Endothelial cell of umbilical vein (primary cell): ENCODE data around the gene MAD2L2. TPM values are rescaled to one million over a fixed set of nuclear protein-coding genes. Genes with fewer than 3 reads are reported as not detected.

Experiments
- BruUV-seq: library from RNA; stranded (reverse); fragments of 400-500 nt; replicated peaks from 2 replicates; lab custom pipeline; 2021; lab: Mats Ljungman, UMichigan
- CTCF ChIA-PET: fragments of 300-600, 350-600 bp; sonication (Branson Sonifier 250); formaldehyde crosslinking; loops from one replicate; lab custom pipeline; 2021; ENCODE audit warnings: antibody characterized with exemption, inconsistent platforms; lab: Charles Lee
- POLR2A ChIA-PET: fragments of 300-600, 350-600 bp; sonication (Branson Sonifier 250); formaldehyde crosslinking; loops from one replicate; lab custom pipeline; 2021; ENCODE audit warnings: antibody characterized with exemption, inconsistent platforms; lab: Charles Lee
- DNase-seq: peaks from one replicate; pipeline ENCODE4 v3.0.0-alpha.2; 2011; ENCODE audit warnings: low read depth, low spot score
- FAIRE-seq: peaks from 2 replicates; lab custom pipeline; 2011; peaks lifted over from hg19 to GRCh38; lab: Jason Lieb, UNC
- H2AFZ ChIP-seq: 2 replicates; pipeline ENCODE4 v1.6.0; 2012; ENCODE audit warnings: low read depth, low read length, control low read depth, inconsistent platforms
- H3K27ac ChIP-seq: 2 replicates; pipeline ENCODE4 v1.5.1; 2011; ENCODE audit warnings: low read depth, mild to moderate bottlenecking, control low read depth, low read length, moderate library complexity; ENCODE audit not compliant: insufficient read depth
- H3K27me3 ChIP-seq, 2 experiments: 2 replicates each; pipeline versions ENCODE4 v1.6.0 to v1.6.1; 2011; ENCODE audit warnings: low read length in 2 of 2, mixed read lengths in 1 of 2; ENCODE audit not compliant: control insufficient read depth in 2 of 2, insufficient read depth in 2 of 2
- H3K36me3 ChIP-seq, 2 experiments: 2 replicates in 1 of 2; 3 replicates in 1 of 2; pipeline ENCODE4 v1.5.1; 2011; ENCODE audit warnings: low read length in 2 of 2, mild to moderate bottlenecking in 1 of 2, moderate library complexity in 1 of 2; ENCODE audit not compliant: control insufficient read depth in 2 of 2, insufficient read depth in 2 of 2; ENCODE audit errors: extremely low read depth in 1 of 2
- H3K4me1 ChIP-seq: 3 replicates; pipeline ENCODE4 v1.5.1; 2011; ENCODE audit warnings: mild to moderate bottlenecking, low read length; ENCODE audit not compliant: control insufficient read depth, insufficient read depth; ENCODE audit errors: extremely low read depth
- H3K4me2 ChIP-seq: 2 replicates; pipeline ENCODE4 v1.6.1; 2011; ENCODE audit warnings: low read length, control low read depth, mixed read lengths; ENCODE audit not compliant: insufficient read depth
- H3K4me3 ChIP-seq, 3 experiments: fragments of 200-600 bp in 1 of 3; sonication (generic), shearing (Covaris generic) in 1 of 3; replicated peaks in 1 of 3; 2 replicates each; pipeline ENCODE4 v1.5.1; 2011 to 2016; ENCODE audit warnings: control low read depth in 3 of 3, low read length in 3 of 3, mild to moderate bottlenecking in 2 of 3, inconsistent platforms in 1 of 3, low read depth in 1 of 3, moderate library complexity in 1 of 3; ENCODE audit not compliant: insufficient read depth in 1 of 3
- H3K79me2 ChIP-seq: 2 replicates; pipeline ENCODE4 v1.6.0; 2012; ENCODE audit warnings: low read length, inconsistent platforms; ENCODE audit not compliant: control insufficient read depth, insufficient read depth
- H3K9ac ChIP-seq: replicated peaks from 2 replicates; pipeline ENCODE3; 2011; ENCODE audit warnings: low read length, control low read depth; ENCODE audit not compliant: insufficient read depth; ENCODE audit errors: extremely low read depth
- H3K9me1 ChIP-seq: replicated peaks from 3 replicates; pipeline ENCODE4 v1.6.0; 2011; ENCODE audit warnings: mild to moderate bottlenecking, low read length; ENCODE audit not compliant: control insufficient read depth, insufficient read depth; ENCODE audit errors: extremely low read depth
- H3K9me3 ChIP-seq: replicated peaks from 2 replicates; pipeline ENCODE4 v1.5.1; 2012; ENCODE audit warnings: low read length, inconsistent platforms; ENCODE audit not compliant: control insufficient read depth, insufficient read depth
- H4K20me1 ChIP-seq: replicated peaks from 2 replicates; pipeline ENCODE3; 2011; ENCODE audit warnings: mild to moderate bottlenecking, low read length; ENCODE audit not compliant: control insufficient read depth, insufficient read depth; ENCODE audit errors: extremely low read depth
- CTCF ChIP-seq, 2 donors: IDR thresholded peaks; 1 replicate in 1 of 2; 2 replicates in 1 of 2; pipeline ENCODE4 v1.5.1; 2011; ENCODE audit warnings: low read length in 2 of 2, mild to moderate bottlenecking in 2 of 2, moderate library complexity in 2 of 2, control low read depth in 1 of 2, inconsistent platforms in 1 of 2, low read depth in 1 of 2; ENCODE audit not compliant: insufficient read depth in 1 of 2; ENCODE audit errors: extremely low read depth in 1 of 2
- EZH2 ChIP-seq: IDR thresholded peaks from 2 replicates; pipeline ENCODE4 v1.6.1; 2012; ENCODE audit warnings: borderline replicate concordance, low read depth, mild to moderate bottlenecking, moderate library complexity, low read length, inconsistent platforms; ENCODE audit not compliant: severe bottlenecking
- FOS ChIP-seq: IDR thresholded peaks from 2 replicates; pipeline ENCODE4 v1.6.1; 2011; ENCODE audit warnings: mild to moderate bottlenecking, low read length, moderate library complexity, borderline replicate concordance; ENCODE audit not compliant: insufficient read depth
- GATA2 ChIP-seq: IDR thresholded peaks from 2 replicates; pipeline ENCODE4 v1.7.0; 2011; ENCODE audit warnings: low read depth, mild to moderate bottlenecking, moderate library complexity, mixed read lengths, low read length; ENCODE audit not compliant: insufficient read length, insufficient read depth
- JUN ChIP-seq: IDR thresholded peaks from 2 replicates; pipeline ENCODE4 v1.6.1; 2011; ENCODE audit warnings: borderline replicate concordance, low read depth; ENCODE audit not compliant: insufficient read length, insufficient read depth
- MYC ChIP-seq: IDR thresholded peaks from one replicate; pipeline ENCODE4 v1.6.1; 2011; ENCODE audit warnings: mild to moderate bottlenecking, low read depth, low read length
- POLR2A ChIP-seq: IDR thresholded peaks from 2 replicates; pipeline ENCODE4 v1.6.1; 2012; ENCODE audit warnings: low read depth, mild to moderate bottlenecking, control low read depth, low read length
- POLR2AphosphoS5 ChIP-seq: IDR thresholded peaks from 2 replicates; pipeline ENCODE4 v1.6.1; 2012; ENCODE audit warnings: low read depth, mild to moderate bottlenecking, control low read depth, low read length, moderate library complexity; ENCODE audit not compliant: insufficient read depth
- dilution Hi-C: fragments of 300-500 bp; cut with MboI; formaldehyde crosslinking; loops from one replicate; pipeline ENCODE4 v1.15.0; 2019; ENCODE audit warnings: low sequenced_read_pairs; ENCODE audit not compliant: extremely low pct_ligation_motif_present
- intact Hi-C: fragments of 100-400 bp; cut with micrococcal nuclease; formaldehyde crosslinking; loops from one replicate; pipeline ENCODE4 v1.10.0; 2022
- polyA plus RNA-seq, 4 experiments: library from polyadenylated mRNA; depleted of rRNA in 3 of 4; stranded (reverse) in 3 of 4; unstranded in 1 of 4; fragments of >200 nt; gene quantifications; 2 replicates each; pipeline versions ENCODE4 v1.2.1 to v1.2.3, GENCODE V29; 2011 to 2012; ENCODE audit warnings: missing spikeins in 1 of 4
- total RNA-seq: library from RNA; stranded (reverse); gene quantifications from 2 replicates; pipeline ENCODE4 v1.2.3, GENCODE V29; 2021
- TF ChIP-seq, protein P1 (sequence below): IDR thresholded peaks from 2 replicates; pipeline ENCODE4 v1.6.1; 2011; ENCODE audit not compliant: insufficient read depth, insufficient read length

Gene MAD2L2
- total and polyA plus RNA-seq, 2 donors (not counting 3 experiments of a cell fraction or from before 2014, with no cell fraction given), result 35.9 to 74.2 TPM

DNA sequence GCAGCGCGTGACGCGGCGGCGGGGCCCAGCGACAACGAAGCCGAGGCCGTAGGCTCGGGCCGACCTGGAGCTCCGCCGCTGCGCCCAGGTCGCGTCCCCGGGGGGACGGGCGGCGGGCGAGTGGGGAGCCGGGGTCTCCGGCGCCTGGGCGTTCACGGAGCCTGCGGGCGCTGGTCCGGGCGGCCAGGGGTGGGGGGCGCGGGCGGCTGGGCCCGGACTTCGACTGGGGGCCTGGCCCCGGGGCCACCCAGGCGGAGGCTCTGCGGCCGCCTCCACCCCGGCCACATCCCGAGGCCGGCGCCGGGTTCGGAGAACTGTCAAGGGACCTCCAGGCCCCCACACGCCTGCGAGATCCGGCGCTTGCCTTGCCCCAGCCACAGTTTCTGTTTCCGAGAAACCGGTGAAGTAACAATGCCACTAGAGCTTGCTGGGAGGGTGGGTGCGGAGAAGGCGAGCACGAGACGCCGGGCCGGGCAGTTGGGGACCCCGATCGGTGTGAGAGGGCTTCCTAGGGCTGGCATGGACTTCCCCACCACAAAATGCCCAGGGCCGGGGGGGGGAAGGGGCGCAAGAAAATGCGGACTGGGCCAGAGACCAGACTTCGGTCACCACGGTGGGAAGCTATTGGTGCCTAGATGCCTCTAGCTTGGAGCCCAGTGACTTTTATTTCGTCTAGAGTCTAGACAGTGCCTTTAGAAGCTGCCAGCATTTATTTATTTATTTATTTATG lies 16.4 kb downstream of the MAD2L2 start:
- H4K20me1 ChIP-seq, result no peaks in the 10 kb centered on the region
- CTCF ChIA-PET, result interaction anchor here (0.6 to 8.9 kb wide), 31 partner anchors 8 to 627 kb away, joined by 3 to 170 read pairs (median 5); partner anchors contain the start of genes AGTRAP, CLCN6, FBXO2 and FBXO44
- H2AFZ ChIP-seq, result peak overlapping the region; percentile 94
- H3K27me3 ChIP-seq, result no peaks in the 10 kb centered on the region
- FAIRE-seq (peak; percentile 50), DNase-seq (peak; percentile 23)
- TF ChIP-seq FOS (no peak), GATA2 (no peak), POLR2AphosphoS5 (no peak), JUN (no peak), CTCF (IDR thresholded peaks at IDR 0.05; ENCODE audit: extremely low read depth in 1 of 2, insufficient read depth in 1 of 2, low read depth in 1 of 2, low read length in 2 of 2) (no peak), POLR2A (no peak), EZH2 (no peak), MYC (no peak)
- TF ChIP-seq, protein P1, sequence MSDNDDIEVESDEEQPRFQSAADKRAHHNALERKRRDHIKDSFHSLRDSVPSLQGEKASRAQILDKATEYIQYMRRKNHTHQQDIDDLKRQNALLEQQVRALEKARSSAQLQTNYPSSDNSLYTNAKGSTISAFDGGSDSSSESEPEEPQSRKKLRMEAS, result no peak
- intact Hi-C loops (loop anchor here (1.0 to 2.0 kb wide), 5 partner anchors 9 to 55 kb away; partner anchors contain the start of gene MAD2L2), dilution Hi-C loops (no loop called here)
- no TSS peak for BruUV-seq
- H3K9me3 ChIP-seq, result no peaks in the 10 kb centered on the region
- peak overlapping the region; percentile 47 for H3K9ac ChIP-seq
- H3K4me3 ChIP-seq, result peak overlapping the region; percentile 23 to 55 (median 30)
- POLR2A ChIA-PET, result interaction anchor here (0.7 to 1.3 kb wide), 4 partner anchors 14 to 243 kb away, joined by 3 to 5 read pairs (median 4); no protein-coding TSS in a partner anchor
- no peaks in the 10 kb centered on the region for H3K9me1 ChIP-seq
- no peak overlapping the region for H3K27ac ChIP-seq
- no peaks in the 10 kb centered on the region for H3K79me2 ChIP-seq
- H3K4me2 ChIP-seq, result peak overlapping the region; percentile 72
- no peaks in the 10 kb centered on the region for H3K4me1 ChIP-seq
- no peaks in the 10 kb centered on the region for H3K36me3 ChIP-seq
